Measurements from ENCODE around the gene ADCK1.

GRCh38 chr14:77889971-77890442 is 90.1 kb downstream of the ADCK1 start:
- no peak for TF ChIP-seq POLR2AphosphoS5 (IDR thresholded peaks at IDR 0.05; ENCODE audit: control insufficient read depth, insufficient read depth, low read depth, low read length)
- no peak for TF ChIP-seq TAF1 (IDR thresholded peaks at IDR 0.05; ENCODE audit: control insufficient read depth, extremely low read depth, insufficient read depth, low read length, severe bottlenecking)
- no peak for TF ChIP-seq GATA2 (CRISPR knock-in tag; IDR thresholded peaks at IDR 0.05)
- TF ChIP-seq CTCF (IDR thresholded peaks at IDR 0.05 in 2 of 3, conservative IDR thresholded peaks at IDR 0.05 in 1 of 3; ENCODE audit: insufficient read depth in 2 of 3, low read depth in 1 of 3, low read length in 3 of 3), result no peak
- no peak for TF ChIP-seq PHF8 (IDR thresholded peaks at IDR 0.05; ENCODE audit: borderline replicate concordance, low read length)
- TF ChIP-seq SIN3A (IDR thresholded peaks at IDR 0.05; ENCODE audit: borderline replicate concordance in 2 of 2, control insufficient read depth in 1 of 2, low read depth in 2 of 2, low read length in 2 of 2), result no peak
- TF ChIP-seq SUPT5H (IDR thresholded peaks at IDR 0.05), result no peak
- TF ChIP-seq SMAD3 (CRISPR knock-in tag; conservative IDR thresholded peaks at IDR 0.05), result no peak
- TF ChIP-seq KLF13 (tag; IDR thresholded peaks at IDR 0.05; ENCODE audit: borderline replicate concordance, low read depth), result no peak
- TF ChIP-seq RBBP5 (IDR thresholded peaks at IDR 0.05; ENCODE audit: borderline replicate concordance, insufficient read depth, low read length, poor library complexity, severe bottlenecking), result no peak
- TF ChIP-seq POLR2H (tag; IDR thresholded peaks at IDR 0.05; ENCODE audit: low read depth), result no peak
- TF ChIP-seq ZNF316 (IDR thresholded peaks at IDR 0.05), result no peak
- no peak for TF ChIP-seq ZFPM2 (CRISPR knock-in tag; IDR thresholded peaks at IDR 0.05)
- TF ChIP-seq POLR2A (conservative IDR thresholded peaks at IDR 0.05), result no peak

Measured in K562 (cell line).